ENCODE measurements around the gene HINFP.
"Not testable (repeated sequence)": the region's sequence is repeated elsewhere in the genome, so short reads cannot be mapped to it uniquely, and the experiment has no call there.

HINFP gene

GRCh38 chr11:119100994-119101758 is 20.2 kb upstream of the HINFP start:
- no peak for DNase-seq

GRCh38 chr11:119101759-119102423 is 19.5 kb upstream of the HINFP start, which contains the start of gene DPAGT1:
Gene DPAGT1, minus strand, starts transcription at chr11:119101853. Its CDS starts 198 bp downstream, at chr11:119101655.
- DNase-seq, result peak; percentile 97

- not testable (repeated sequence) for DNase-seq
Observed at GRCh38 chr11:119103161-119103664, 18.2 kb upstream of the HINFP start.

GRCh38 chr11:119103793-119104192 is 17.6 kb upstream of the HINFP start:
- DNase-seq, result no peak

- DNase-seq, result peak; percentile 88
Observed at GRCh38 chr11:119106564-119107537, 14.5 kb upstream of the HINFP start, which contains the start of gene C2CD2L. Gene C2CD2L, plus strand, starts transcription at chr11:119107344. Its CDS starts 398 bp downstream, at chr11:119107742.

- peak; percentile 54 for DNase-seq
Observed at GRCh38 chr11:119107538-119108145, 13.7 kb upstream of the HINFP start.

- DNase-seq, result no peak
Observed at GRCh38 chr11:119108146-119108856, 13.1 kb upstream of the HINFP start.

- DNase-seq, result no peak
Observed at GRCh38 chr11:119108857-119109221, 12.5 kb upstream of the HINFP start.

- DNase-seq, result no peak
Observed at GRCh38 chr11:119109843-119110242, 11.5 kb upstream of the HINFP start.

- DNase-seq, result no peak
Observed at GRCh38 chr11:119110439-119110838, 10.9 kb upstream of the HINFP start.

- no peak for DNase-seq
Observed at GRCh38 chr11:119111361-119111925, 9.9 kb upstream of the HINFP start.

GRCh38 chr11:119112314-119113020 is 8.9 kb upstream of the HINFP start:
- no peak for DNase-seq

- no peak for DNase-seq
Observed at GRCh38 chr11:119113716-119114115, 7.7 kb upstream of the HINFP start.

- DNase-seq, result no peak
Observed at GRCh38 chr11:119114351-119114750, 7.0 kb upstream of the HINFP start.

GRCh38 chr11:119115484-119116234 is 5.7 kb upstream of the HINFP start:
- DNase-seq, result no peak

- no peak for DNase-seq
Observed at GRCh38 chr11:119116235-119116594, 5.2 kb upstream of the HINFP start.

GRCh38 chr11:119116601-119117000 is 4.8 kb upstream of the HINFP start:
- no peak for DNase-seq

GRCh38 chr11:119117004-119117706 is 4.2 kb upstream of the HINFP start:
- DNase-seq, result no peak

- no peak for DNase-seq
Observed at GRCh38 chr11:119118227-119118626, 3.2 kb upstream of the HINFP start.
